KOPT-K1 (cell line): ENCODE results near the gene TMPRSS6.

Source experiments
- H3K27ac ChIP-seq: fragments of 200-600 bp; sonication (generic); 2 replicates; pipeline ENCODE4 v1.5.1; 2016; ENCODE audit warnings: antibody characterized with exemption, mild to moderate bottlenecking, low read depth, low read length; ENCODE audit not compliant: poor library complexity, severe bottlenecking
- H3K36me3 ChIP-seq: fragments of 200-600 bp; sonication (generic); 2 replicates; pipeline ENCODE4 v1.5.1; 2017; ENCODE audit warnings: antibody characterized with exemption, mild to moderate bottlenecking, low read length, moderate library complexity; ENCODE audit not compliant: insufficient read depth
- H3K9me3 ChIP-seq: fragments of 200-600 bp; sonication (generic); 2 replicates; pipeline ENCODE4 v1.5.1; 2017; ENCODE audit warnings: antibody characterized with exemption, low read length, mild to moderate bottlenecking; ENCODE audit not compliant: insufficient read depth, poor library complexity, severe bottlenecking

The TMPRSS6 gene

GRCh38 chr22:37052386-37053309 lies 56.9 kb downstream of the TMPRSS6 start:
- H3K36me3 ChIP-seq = no peaks in the 10 kb centered on the region; the same call in 1 of the 2 replicates
- H3K27ac ChIP-seq = no peak overlapping the region
- H3K9me3 ChIP-seq = no peaks in the 10 kb centered on the region

- no peaks in the 10 kb centered on the region for H3K36me3 ChIP-seq
- no peaks in the 10 kb centered on the region for H3K9me3 ChIP-seq
- H3K27ac ChIP-seq = peak within 1 kb of the TSS; percentile 54
Observed at GRCh38 chr22:37051391-37052385, 57.8 kb downstream of the TMPRSS6 start, which contains the start of gene KCTD17. KCTD17 (plus strand) TSS chr22:37051742; CDS start chr22:37051761, 19 bp downstream.

DNA sequence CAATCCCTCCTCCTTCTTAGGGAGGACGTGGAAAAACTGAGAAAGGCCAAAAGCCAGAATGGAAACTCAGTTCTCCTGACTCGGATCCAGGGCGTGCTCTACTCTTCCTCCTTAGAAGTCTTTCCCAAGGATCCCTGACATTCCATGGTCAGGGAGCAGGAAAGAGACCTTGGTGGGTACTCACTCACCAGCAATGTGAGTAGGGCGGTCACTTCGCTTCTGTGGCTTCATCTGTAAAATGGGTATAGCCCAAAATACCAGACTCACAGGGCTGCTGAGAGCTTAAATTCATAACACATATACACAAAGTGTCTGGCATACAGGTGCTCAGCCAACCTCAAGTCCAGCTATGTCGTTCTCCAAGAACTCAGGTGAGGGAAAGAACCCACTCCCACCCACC lies 58.6 kb downstream of the TMPRSS6 start:
- H3K27ac ChIP-seq = no peak overlapping the region
- no peaks in the 10 kb centered on the region for H3K36me3 ChIP-seq
- no peaks in the 10 kb centered on the region for H3K9me3 ChIP-seq

GRCh38 chr22:37049224-37049623 lies 60.3 kb downstream of the TMPRSS6 start:
- Histone ChIP-seq H3K9me3 (no peaks in the 10 kb centered on the region), H3K27ac (no peak overlapping the region), H3K36me3 (no peaks in the 10 kb centered on the region)

DNA sequence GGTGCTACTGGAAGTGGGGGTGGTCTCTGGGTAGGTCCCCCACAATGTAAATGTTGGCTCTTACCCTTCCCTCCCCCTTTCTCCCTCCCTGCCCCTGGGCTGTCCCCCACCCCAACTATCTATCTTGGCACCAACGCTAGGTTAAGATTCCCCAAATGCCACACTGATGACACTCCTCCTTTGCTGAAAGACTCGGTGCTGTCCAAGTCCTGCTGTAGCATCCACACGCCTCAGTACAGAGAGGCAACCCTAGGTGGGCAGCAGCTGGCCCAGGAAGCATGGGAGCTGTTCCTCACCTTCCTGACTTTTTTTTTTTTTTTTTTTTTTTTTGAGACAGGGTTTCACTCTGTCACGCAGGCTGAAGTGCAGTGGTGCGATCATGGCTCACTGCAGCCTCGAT lies 61.4 kb downstream of the TMPRSS6 start:
- no peak overlapping the region for H3K27ac ChIP-seq

DNA sequence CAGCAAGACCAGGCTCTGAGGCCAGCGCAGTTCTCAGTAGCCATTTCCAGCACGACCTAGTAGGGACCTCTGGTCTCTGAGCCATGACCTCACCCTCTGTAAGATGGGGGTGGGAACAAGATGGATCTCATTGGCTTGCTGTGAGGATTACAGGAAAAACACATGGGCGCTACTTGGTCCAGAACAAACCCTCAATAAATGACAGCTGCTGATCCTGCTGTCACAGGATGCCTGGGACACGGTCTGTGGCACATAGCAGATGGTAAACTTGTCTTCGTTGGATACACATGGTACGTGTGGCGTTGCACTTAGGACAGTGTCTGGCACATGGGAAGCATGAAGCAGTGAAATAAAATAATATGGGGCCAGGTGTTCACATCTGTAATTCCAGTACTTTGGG lies 62.5 kb downstream of the TMPRSS6 start:
- Histone ChIP-seq H3K27ac (no peak overlapping the region), H3K36me3 (no peaks in the 10 kb centered on the region), H3K9me3 (no peaks in the 10 kb centered on the region)

More for the DNA sequence above, 61.4 kb downstream of the TMPRSS6 start:
- no peaks in the 10 kb centered on the region for H3K9me3 ChIP-seq
- H3K36me3 ChIP-seq = no peaks in the 10 kb centered on the region

DNA sequence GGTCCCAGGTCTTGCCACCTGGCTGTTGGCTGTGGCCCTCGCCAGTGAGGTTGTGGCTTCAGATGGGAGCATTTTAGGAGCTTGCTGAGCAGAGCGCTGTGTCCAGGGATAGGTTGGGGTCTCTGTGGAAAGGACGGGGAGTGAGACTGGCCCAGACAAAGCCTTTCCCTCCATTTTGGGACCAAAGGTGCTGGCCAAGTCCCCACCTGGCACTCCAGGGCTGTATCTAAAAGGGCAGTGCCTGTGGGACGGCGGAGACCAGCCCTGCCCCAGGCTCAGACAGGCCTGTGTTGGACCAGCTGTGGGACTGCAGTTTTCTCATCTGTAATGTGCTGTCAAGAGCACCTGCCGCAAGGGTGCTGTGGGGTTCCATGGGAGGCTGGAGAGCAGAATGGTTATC lies 62.9 kb downstream of the TMPRSS6 start:
- no peaks in the 10 kb centered on the region for H3K36me3 ChIP-seq
- H3K9me3 ChIP-seq = no peaks in the 10 kb centered on the region
- H3K27ac ChIP-seq = no peak overlapping the region

GRCh38 chr22:37045958-37046357 lies 63.6 kb downstream of the TMPRSS6 start:
- Histone ChIP-seq H3K9me3 (no peaks in the 10 kb centered on the region), H3K27ac (no peak overlapping the region), H3K36me3 (no peaks in the 10 kb centered on the region)

- Histone ChIP-seq H3K27ac (no peak overlapping the region), H3K36me3 (no peaks in the 10 kb centered on the region), H3K9me3 (no peaks in the 10 kb centered on the region)
Observed at GRCh38 chr22:37044634-37045625, 64.6 kb downstream of the TMPRSS6 start.

GRCh38 chr22:37043828-37044538 lies 65.5 kb downstream of the TMPRSS6 start:
- no peak overlapping the region for H3K27ac ChIP-seq
- H3K36me3 ChIP-seq = no peaks in the 10 kb centered on the region
- H3K9me3 ChIP-seq = no peaks in the 10 kb centered on the region

GRCh38 chr22:37043209-37043827 lies 66.2 kb downstream of the TMPRSS6 start:
- no peak overlapping the region for H3K27ac ChIP-seq
- H3K36me3 ChIP-seq = no peaks in the 10 kb centered on the region
- H3K9me3 ChIP-seq = no peaks in the 10 kb centered on the region

DNA sequence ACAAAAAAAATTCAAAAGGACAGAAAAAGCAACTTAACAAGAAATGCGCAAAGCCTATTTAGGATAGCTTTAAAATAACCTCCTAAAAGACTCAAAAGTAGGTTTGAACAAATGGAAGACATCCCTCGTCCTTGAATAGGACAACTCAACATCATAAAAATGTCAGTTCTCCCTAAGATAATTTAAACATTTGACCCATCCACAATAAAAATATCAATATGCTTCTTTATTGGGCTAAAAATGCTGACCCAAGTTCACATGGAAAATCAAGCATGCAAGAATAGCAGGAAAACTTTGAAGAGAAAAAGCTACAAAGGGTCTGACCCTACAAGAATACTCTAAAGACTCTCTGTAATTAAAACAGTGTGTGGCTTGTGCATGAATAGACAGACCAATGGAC lies 70.0 kb downstream of the TMPRSS6 start:
- H3K36me3 ChIP-seq = no peaks in the 10 kb centered on the region
- H3K27ac ChIP-seq = no peak overlapping the region
- H3K9me3 ChIP-seq = no peaks in the 10 kb centered on the region

- H3K27ac ChIP-seq = no peak overlapping the region
- no peaks in the 10 kb centered on the region for H3K9me3 ChIP-seq
- no peaks in the 10 kb centered on the region for H3K36me3 ChIP-seq
Observed at GRCh38 chr22:37037669-37038068, 71.8 kb downstream of the TMPRSS6 start.
